ENCODE measurements around the gene HHEX.
"Not testable (repeated sequence)": the region's sequence is repeated elsewhere in the genome, so short reads cannot be mapped to it uniquely, and the experiment has no call there.

HHEX gene

GRCh38 chr10:92689663-92690210, at the start of gene HHEX:
Gene HHEX (plus strand): TSS chr10:92689955. CDS start chr10:92689987, 32 bp downstream.
- H3K4me3 ChIP-seq (ENCODE audit: low read depth, low read length), result peak within 1 kb of the TSS; percentile 37
- DNase-seq (ENCODE audit: low read depth), result no peak
- no peak for TF ChIP-seq CTCF (IDR thresholded peaks at IDR 0.05; ENCODE audit: control insufficient read depth, extremely low read depth, insufficient read depth)

GRCh38 chr10:92640107-92640506, 49.6 kb upstream of the HHEX start:
- no peak overlapping the region for H3K4me3 ChIP-seq (ENCODE audit: low read depth, low read length)
- peak; percentile 15 for DNase-seq (ENCODE audit: low read depth)
- peak; percentile 32; the same call in 1 of the 2 replicates for TF ChIP-seq CTCF (IDR thresholded peaks at IDR 0.05; ENCODE audit: control insufficient read depth, extremely low read depth, insufficient read depth)

- no peak overlapping the region for H3K4me3 ChIP-seq (ENCODE audit: low read depth, low read length)
- no peak for TF ChIP-seq CTCF (IDR thresholded peaks at IDR 0.05; ENCODE audit: control insufficient read depth, extremely low read depth, insufficient read depth)
- no peak for DNase-seq (ENCODE audit: low read depth)
These were observed 48.3 kb upstream of the HHEX start for GRCh38 chr10:92641492-92641891.

- H3K4me3 ChIP-seq (ENCODE audit: low read depth, low read length), result no peak overlapping the region
- DNase-seq (ENCODE audit: low read depth), result no peak
- TF ChIP-seq CTCF (IDR thresholded peaks at IDR 0.05; ENCODE audit: control insufficient read depth, extremely low read depth, insufficient read depth), result no peak
These were observed 44.8 kb upstream of the HHEX start for GRCh38 chr10:92644921-92645320.

- DNase-seq (ENCODE audit: low read depth); H3K4me3 ChIP-seq (ENCODE audit: low read depth, low read length): not testable (repeated sequence)
These were observed 38.9 kb upstream of the HHEX start for GRCh38 chr10:92650864-92651263.

GRCh38 chr10:92655426-92655825, 34.3 kb upstream of the HHEX start:
- no peak for DNase-seq (ENCODE audit: low read depth)
- no peak for TF ChIP-seq CTCF (IDR thresholded peaks at IDR 0.05; ENCODE audit: control insufficient read depth, extremely low read depth, insufficient read depth)
- no peak overlapping the region for H3K4me3 ChIP-seq (ENCODE audit: low read depth, low read length)

GRCh38 chr10:92656266-92656961, 33.3 kb upstream of the HHEX start:
- TF ChIP-seq CTCF (IDR thresholded peaks at IDR 0.05; ENCODE audit: control insufficient read depth, extremely low read depth, insufficient read depth), result no peak
- DNase-seq (ENCODE audit: low read depth), result no peak
- H3K4me3 ChIP-seq (ENCODE audit: low read depth, low read length), result no peak overlapping the region
